Liver (tissue), 9 donors: ENCODE results near the gene A2ML1. TPM values are rescaled to one million over a fixed set of nuclear protein-coding genes. Genes with fewer than 3 reads are reported as not detected.
"Not testable (repeated sequence)": the region's sequence is repeated elsewhere in the genome, so short reads cannot be mapped to it uniquely, and the experiment has no call there.

Experiments
- DNase-seq: peaks from one replicate; pipeline ENCODE4 v3.0.0-alpha.2; 2017; ENCODE audit warnings: low spot score
- H3K27ac ChIP-seq, 2 donors: one replicate each; pipeline ENCODE4 v1.7.0; 2013; ENCODE audit warnings: inconsistent platforms in 2 of 2, low read length in 2 of 2, control low read depth in 1 of 2, low read depth in 1 of 2, mild to moderate bottlenecking in 1 of 2
- H3K27me3 ChIP-seq, 4 donors: one replicate each; pipeline versions ENCODE4 v1.6.1 to v1.7.0; 2013; ENCODE audit warnings: low read length in 3 of 4, inconsistent platforms in 1 of 4, mild to moderate bottlenecking in 1 of 4, moderate library complexity in 1 of 4; ENCODE audit not compliant: control insufficient read depth in 4 of 4, insufficient read depth in 4 of 4
- H3K36me3 ChIP-seq, 4 donors: one replicate each; pipeline versions ENCODE4 v1.6.1 to v1.7.0; 2013; ENCODE audit warnings: low read length in 3 of 4, mild to moderate bottlenecking in 3 of 4, low read depth in 1 of 4, moderate library complexity in 1 of 4; ENCODE audit not compliant: control insufficient read depth in 4 of 4, insufficient read depth in 3 of 4
- H3K4me1 ChIP-seq, 4 donors: one replicate each; pipeline versions ENCODE4 v1.6.1 to v1.7.0; 2013; ENCODE audit warnings: low read length in 3 of 4, mild to moderate bottlenecking in 3 of 4, moderate library complexity in 1 of 4; ENCODE audit not compliant: control insufficient read depth in 4 of 4, insufficient read depth in 4 of 4
- H3K4me3 ChIP-seq, 3 donors: one replicate each; pipeline versions ENCODE4 v1.6.1 to v1.7.0; 2013; ENCODE audit warnings: low read length in 3 of 3, control low read depth in 1 of 3, low read depth in 1 of 3, mild to moderate bottlenecking in 1 of 3
- H3K9ac ChIP-seq, 2 donors: one replicate each; pipeline ENCODE4 v1.7.0; 2013; ENCODE audit warnings: low read length in 2 of 2, mild to moderate bottlenecking in 2 of 2, moderate library complexity in 2 of 2, control low read depth in 1 of 2, low read depth in 1 of 2
- H3K9me3 ChIP-seq, 4 donors: one replicate each; pipeline versions ENCODE4 v1.6.1 to v1.7.0; 2013; ENCODE audit warnings: low read length in 3 of 4; ENCODE audit not compliant: control insufficient read depth in 4 of 4
- EGR1 ChIP-seq, 2 donors: IDR thresholded peaks; 2 replicates each; pipeline ENCODE4 v1.6.1; 2016 to 2018; ENCODE audit warnings: antibody characterized with exemption in 2 of 2, low read depth in 2 of 2
- FOXA1 ChIP-seq: IDR thresholded peaks from 2 replicates; pipeline ENCODE4 v1.6.1; 2016; ENCODE audit warnings: antibody characterized with exemption
- FOXA2 ChIP-seq: IDR thresholded peaks from 2 replicates; pipeline ENCODE4 v1.6.1; 2016; ENCODE audit warnings: antibody characterized with exemption
- HNF4A ChIP-seq, 2 donors: conservative IDR thresholded peaks; 2 replicates each; pipeline ENCODE4 v1.6.1; 2016; ENCODE audit warnings: antibody characterized with exemption in 2 of 2, mild to moderate bottlenecking in 2 of 2
- HNF4G ChIP-seq: IDR thresholded peaks from 2 replicates; pipeline ENCODE4 v1.6.1; 2016; ENCODE audit warnings: antibody characterized with exemption
- JUND ChIP-seq, 2 donors: IDR thresholded peaks; 2 replicates each; pipeline ENCODE4 v1.6.1; 2016; ENCODE audit warnings: antibody characterized with exemption in 2 of 2
- NR2F2 ChIP-seq: IDR thresholded peaks from 2 replicates; pipeline ENCODE4 v1.6.1; 2016; ENCODE audit warnings: antibody characterized with exemption
- RAD21 ChIP-seq, 2 donors: IDR thresholded peaks; 2 replicates each; pipeline ENCODE4 v1.6.1; 2016; ENCODE audit warnings: antibody characterized with exemption in 2 of 2, mild to moderate bottlenecking in 2 of 2
- RXRA ChIP-seq, 2 donors: IDR thresholded peaks; 2 replicates each; pipeline ENCODE4 v1.6.1; 2017 to 2018; ENCODE audit warnings: antibody characterized with exemption in 2 of 2, mild to moderate bottlenecking in 1 of 2
- SP1 ChIP-seq: IDR thresholded peaks from 2 replicates; pipeline ENCODE4 v1.6.1; 2018; ENCODE audit warnings: antibody characterized with exemption, mild to moderate bottlenecking
- TAF1 ChIP-seq: conservative IDR thresholded peaks from 2 replicates; pipeline ENCODE4 v1.6.1; 2016; ENCODE audit warnings: antibody characterized with exemption, mild to moderate bottlenecking
- YY1 ChIP-seq: IDR thresholded peaks from 2 replicates; pipeline ENCODE4 v1.6.1; 2016; ENCODE audit warnings: antibody characterized with exemption, mild to moderate bottlenecking
- WGBS: extraction: QIAGEN DNeasy Blood & Tissue Kit; methylation state at CpG from one replicate; pipeline ENCODE4 v1.1.7; 2013; 5-methylcytosine and 5-hydroxymethylcytosine counted together
- polyA plus RNA-seq, 2 donors: library from polyadenylated mRNA; stranded (reverse) in 1 of 2; unstranded in 1 of 2; fragments of 200-250 nt in 1 of 2; fragments of >200 nt in 1 of 2; fragmentation: Nextera tagmentation in 1 of 2; extraction: Ambion mirVana in 1 of 2; gene quantifications; one replicate each; pipeline versions ENCODE4 v1.2.1 to v1.2.3, GENCODE V29; 2013 to 2015
- total RNA-seq, 2 donors: library from RNA; depleted of rRNA; stranded (reverse); fragments of >200 nt; gene quantifications; one replicate each; pipeline ENCODE4 v1.2.3, GENCODE V29; 2014
- TF ChIP-seq, protein P1 (sequence below): fragments of 150-350 bp; IDR thresholded peaks from 2 replicates; pipeline ENCODE4 v1.5.1; 2017; ENCODE audit warnings: improper control_type of control experiment, low read depth, low read length; ENCODE audit not compliant: missing input control
- TF ChIP-seq, protein P2 (sequence below): IDR thresholded peaks from 2 replicates; pipeline ENCODE4 v1.6.1; 2016; ENCODE audit warnings: antibody characterized with exemption
- TF ChIP-seq, protein P3 (sequence below): IDR thresholded peaks from 2 replicates; pipeline ENCODE4 v1.6.1; 2016; ENCODE audit warnings: antibody characterized with exemption, mild to moderate bottlenecking
- TF ChIP-seq, protein P4 (sequence below): IDR thresholded peaks from 2 replicates; pipeline ENCODE4 v1.6.1; 2016; ENCODE audit warnings: antibody characterized with exemption
- donor health status: healthy.
- donor health status: healthy.
- donor health status: healthy.
- donor health status: healthy.
- donor health status: healthy.

Gene A2ML1
- total and polyA plus RNA-seq, 4 donors, result 0.03 to 0.19 TPM; not detected in 2

DNA sequence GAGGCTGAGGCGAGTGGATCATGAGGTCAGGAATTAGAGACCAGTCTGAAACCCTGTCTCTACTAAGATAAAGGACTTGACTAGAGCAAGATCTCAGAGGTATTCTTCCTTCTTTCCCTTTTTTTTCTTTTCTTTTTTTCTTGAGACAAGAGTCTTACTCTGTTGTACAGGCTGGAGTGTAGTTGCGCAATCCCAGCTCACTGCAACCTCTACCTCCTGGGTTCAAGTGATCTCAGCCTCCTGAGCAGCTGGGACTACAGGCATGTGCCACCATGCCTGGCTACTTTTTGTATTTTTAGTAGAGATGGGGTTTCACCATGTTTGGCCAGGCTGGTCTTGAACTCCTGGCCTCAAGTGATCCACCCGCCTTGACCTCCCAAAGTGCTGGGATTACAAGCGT lies 37.0 kb downstream of the A2ML1 start:
- DNase-seq, H3K9ac ChIP-seq, H3K4me3 ChIP-seq, H3K9me3 ChIP-seq, H3K4me1 ChIP-seq, H3K27me3 ChIP-seq, H3K36me3 ChIP-seq, H3K27ac ChIP-seq: not testable (repeated sequence)
- WGBS, result 94% methylated on average over 4 of the region's 4 CpGs

DNA sequence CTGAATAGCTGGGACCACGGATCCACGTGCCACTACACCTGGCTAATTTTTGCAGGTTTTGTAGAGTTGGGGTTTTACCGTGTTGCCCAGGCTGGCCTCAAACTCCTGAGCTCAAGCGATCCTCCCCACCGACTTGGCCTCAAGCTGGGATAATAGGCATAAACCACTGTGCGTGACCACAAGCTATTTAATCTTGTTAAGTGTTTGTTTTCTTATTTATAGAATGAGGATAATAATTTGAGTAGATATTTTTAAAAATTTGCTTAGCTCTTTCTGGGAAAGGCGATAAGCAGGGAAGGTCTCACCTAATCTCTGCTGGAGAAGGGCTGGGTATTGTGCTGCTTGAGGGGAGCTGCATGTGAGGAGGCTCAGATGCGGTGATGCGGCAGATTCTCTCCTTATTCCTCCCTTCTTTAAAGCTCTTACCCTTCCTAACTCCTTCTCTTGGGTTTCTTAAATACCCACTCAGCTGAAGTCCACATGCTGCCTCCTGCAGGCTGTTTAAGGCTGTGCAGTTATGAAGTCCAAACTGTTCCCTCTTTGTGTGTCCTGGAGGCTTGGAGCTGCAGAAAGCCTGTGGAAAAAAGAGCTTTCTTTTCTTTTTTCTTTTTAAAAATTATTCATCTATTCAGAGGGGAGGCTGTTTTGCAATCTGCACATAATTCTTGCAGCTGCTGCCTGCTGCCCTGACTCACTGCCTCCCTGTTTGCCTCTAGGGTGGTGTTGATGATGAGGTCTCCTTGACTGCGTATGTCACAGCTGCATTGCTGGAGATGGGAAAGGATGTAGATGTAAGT lies 37.9 kb downstream of the A2ML1 start:
- H3K27ac ChIP-seq, result no peak overlapping the region
- no peak overlapping the region for H3K9ac ChIP-seq
- no peak overlapping the region for H3K4me3 ChIP-seq
- H3K27me3 ChIP-seq, result no peaks in the 10 kb centered on the region
- H3K4me1 ChIP-seq, result no peaks in the 10 kb centered on the region
- DNase-seq, result peak; percentile 54
- WGBS, result 72% methylated on average over 10 of the region's 10 CpGs
- no peaks in the 10 kb centered on the region for H3K36me3 ChIP-seq
- TF ChIP-seq, protein P1, sequence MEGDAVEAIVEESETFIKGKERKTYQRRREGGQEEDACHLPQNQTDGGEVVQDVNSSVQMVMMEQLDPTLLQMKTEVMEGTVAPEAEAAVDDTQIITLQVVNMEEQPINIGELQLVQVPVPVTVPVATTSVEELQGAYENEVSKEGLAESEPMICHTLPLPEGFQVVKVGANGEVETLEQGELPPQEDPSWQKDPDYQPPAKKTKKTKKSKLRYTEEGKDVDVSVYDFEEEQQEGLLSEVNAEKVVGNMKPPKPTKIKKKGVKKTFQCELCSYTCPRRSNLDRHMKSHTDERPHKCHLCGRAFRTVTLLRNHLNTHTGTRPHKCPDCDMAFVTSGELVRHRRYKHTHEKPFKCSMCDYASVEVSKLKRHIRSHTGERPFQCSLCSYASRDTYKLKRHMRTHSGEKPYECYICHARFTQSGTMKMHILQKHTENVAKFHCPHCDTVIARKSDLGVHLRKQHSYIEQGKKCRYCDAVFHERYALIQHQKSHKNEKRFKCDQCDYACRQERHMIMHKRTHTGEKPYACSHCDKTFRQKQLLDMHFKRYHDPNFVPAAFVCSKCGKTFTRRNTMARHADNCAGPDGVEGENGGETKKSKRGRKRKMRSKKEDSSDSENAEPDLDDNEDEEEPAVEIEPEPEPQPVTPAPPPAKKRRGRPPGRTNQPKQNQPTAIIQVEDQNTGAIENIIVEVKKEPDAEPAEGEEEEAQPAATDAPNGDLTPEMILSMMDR, result peak; percentile 50
- TF ChIP-seq RAD21 (IDR thresholded peaks at IDR 0.05) (peak; percentile 68 to 72), HNF4G (no peak), RXRA (IDR thresholded peaks at IDR 0.05) (no peak)
- H3K9me3 ChIP-seq, result no peaks in the 10 kb centered on the region

DNA sequence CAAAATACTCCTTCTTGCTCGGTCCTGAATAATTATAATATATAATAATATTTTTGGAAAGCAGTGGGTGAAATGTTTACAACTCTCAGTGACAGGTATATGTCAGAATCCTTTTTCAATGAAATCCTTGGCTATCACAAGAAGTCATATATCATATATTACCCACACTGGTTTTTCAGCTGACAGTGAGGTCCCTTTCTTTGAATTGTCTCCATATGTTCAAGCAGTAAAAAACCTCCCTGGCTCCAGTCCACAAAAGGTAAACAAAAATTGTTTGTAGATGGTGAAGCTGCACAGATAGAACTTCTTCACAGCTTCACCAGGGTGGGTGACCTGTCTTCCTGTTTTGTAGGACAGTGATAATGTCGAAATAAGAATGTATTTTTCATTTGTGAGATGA lies 44.0 kb downstream of the A2ML1 start:
- no peaks in the 10 kb centered on the region for H3K9me3 ChIP-seq
- H3K4me3 ChIP-seq, result no peak overlapping the region
- H3K9ac ChIP-seq, result no peak overlapping the region
- H3K27ac ChIP-seq, result no peak overlapping the region
- WGBS, result 74% methylated on average over 2 of the region's 2 CpGs
- TF ChIP-seq EGR1 (IDR thresholded peaks at IDR 0.05; ENCODE audit: low read depth in 2 of 2) (no peak), SP1 (no peak), JUND (IDR thresholded peaks at IDR 0.05) (no peak), HNF4A (conservative IDR thresholded peaks at IDR 0.05) (no peak), FOXA1 (no peak), FOXA2 (no peak), RAD21 (IDR thresholded peaks at IDR 0.05) (no peak), TAF1 (no peak), NR2F2 (no peak), YY1 (no peak), RXRA (IDR thresholded peaks at IDR 0.05) (no peak)
- TF ChIP-seq, protein P2, sequence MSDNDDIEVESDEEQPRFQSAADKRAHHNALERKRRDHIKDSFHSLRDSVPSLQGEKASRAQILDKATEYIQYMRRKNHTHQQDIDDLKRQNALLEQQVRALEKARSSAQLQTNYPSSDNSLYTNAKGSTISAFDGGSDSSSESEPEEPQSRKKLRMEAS, result no peak
- TF ChIP-seq, protein P3, sequence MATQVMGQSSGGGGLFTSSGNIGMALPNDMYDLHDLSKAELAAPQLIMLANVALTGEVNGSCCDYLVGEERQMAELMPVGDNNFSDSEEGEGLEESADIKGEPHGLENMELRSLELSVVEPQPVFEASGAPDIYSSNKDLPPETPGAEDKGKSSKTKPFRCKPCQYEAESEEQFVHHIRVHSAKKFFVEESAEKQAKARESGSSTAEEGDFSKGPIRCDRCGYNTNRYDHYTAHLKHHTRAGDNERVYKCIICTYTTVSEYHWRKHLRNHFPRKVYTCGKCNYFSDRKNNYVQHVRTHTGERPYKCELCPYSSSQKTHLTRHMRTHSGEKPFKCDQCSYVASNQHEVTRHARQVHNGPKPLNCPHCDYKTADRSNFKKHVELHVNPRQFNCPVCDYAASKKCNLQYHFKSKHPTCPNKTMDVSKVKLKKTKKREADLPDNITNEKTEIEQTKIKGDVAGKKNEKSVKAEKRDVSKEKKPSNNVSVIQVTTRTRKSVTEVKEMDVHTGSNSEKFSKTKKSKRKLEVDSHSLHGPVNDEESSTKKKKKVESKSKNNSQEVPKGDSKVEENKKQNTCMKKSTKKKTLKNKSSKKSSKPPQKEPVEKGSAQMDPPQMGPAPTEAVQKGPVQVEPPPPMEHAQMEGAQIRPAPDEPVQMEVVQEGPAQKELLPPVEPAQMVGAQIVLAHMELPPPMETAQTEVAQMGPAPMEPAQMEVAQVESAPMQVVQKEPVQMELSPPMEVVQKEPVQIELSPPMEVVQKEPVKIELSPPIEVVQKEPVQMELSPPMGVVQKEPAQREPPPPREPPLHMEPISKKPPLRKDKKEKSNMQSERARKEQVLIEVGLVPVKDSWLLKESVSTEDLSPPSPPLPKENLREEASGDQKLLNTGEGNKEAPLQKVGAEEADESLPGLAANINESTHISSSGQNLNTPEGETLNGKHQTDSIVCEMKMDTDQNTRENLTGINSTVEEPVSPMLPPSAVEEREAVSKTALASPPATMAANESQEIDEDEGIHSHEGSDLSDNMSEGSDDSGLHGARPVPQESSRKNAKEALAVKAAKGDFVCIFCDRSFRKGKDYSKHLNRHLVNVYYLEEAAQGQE, result no peak
- TF ChIP-seq, protein P4, sequence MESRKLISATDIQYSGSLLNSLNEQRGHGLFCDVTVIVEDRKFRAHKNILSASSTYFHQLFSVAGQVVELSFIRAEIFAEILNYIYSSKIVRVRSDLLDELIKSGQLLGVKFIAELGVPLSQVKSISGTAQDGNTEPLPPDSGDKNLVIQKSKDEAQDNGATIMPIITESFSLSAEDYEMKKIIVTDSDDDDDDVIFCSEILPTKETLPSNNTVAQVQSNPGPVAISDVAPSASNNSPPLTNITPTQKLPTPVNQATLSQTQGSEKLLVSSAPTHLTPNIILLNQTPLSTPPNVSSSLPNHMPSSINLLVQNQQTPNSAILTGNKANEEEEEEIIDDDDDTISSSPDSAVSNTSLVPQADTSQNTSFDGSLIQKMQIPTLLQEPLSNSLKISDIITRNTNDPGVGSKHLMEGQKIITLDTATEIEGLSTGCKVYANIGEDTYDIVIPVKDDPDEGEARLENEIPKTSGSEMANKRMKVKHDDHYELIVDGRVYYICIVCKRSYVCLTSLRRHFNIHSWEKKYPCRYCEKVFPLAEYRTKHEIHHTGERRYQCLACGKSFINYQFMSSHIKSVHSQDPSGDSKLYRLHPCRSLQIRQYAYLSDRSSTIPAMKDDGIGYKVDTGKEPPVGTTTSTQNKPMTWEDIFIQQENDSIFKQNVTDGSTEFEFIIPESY, result no peak
- TF ChIP-seq, protein P1, result no peak
- DNase-seq, result no peak
- H3K27me3 ChIP-seq, result no peaks in the 10 kb centered on the region
- no peaks in the 10 kb centered on the region for H3K36me3 ChIP-seq
- no peaks in the 10 kb centered on the region for H3K4me1 ChIP-seq
